ENCODE data around the gene BCL2L12.

GRCh38 chr19:49685845-49686332 is 20.2 kb downstream of the BCL2L12 start:
- TF ChIP-seq POLR2A (IDR thresholded peaks at IDR 0.05), result no peak
- no peak for TF ChIP-seq CTCF (IDR thresholded peaks at IDR 0.05)

Measured in testis (tissue), 2 donors.